ENCODE data around the gene LANCL2.
A peak's percentile ranks its signal among the peaks of the same experiment; 100 is the strongest.
"Not testable (repeated sequence)": the region's sequence is repeated elsewhere in the genome, so short reads cannot be mapped to it uniquely, and the experiment has no call there.

LANCL2 gene

DNA sequence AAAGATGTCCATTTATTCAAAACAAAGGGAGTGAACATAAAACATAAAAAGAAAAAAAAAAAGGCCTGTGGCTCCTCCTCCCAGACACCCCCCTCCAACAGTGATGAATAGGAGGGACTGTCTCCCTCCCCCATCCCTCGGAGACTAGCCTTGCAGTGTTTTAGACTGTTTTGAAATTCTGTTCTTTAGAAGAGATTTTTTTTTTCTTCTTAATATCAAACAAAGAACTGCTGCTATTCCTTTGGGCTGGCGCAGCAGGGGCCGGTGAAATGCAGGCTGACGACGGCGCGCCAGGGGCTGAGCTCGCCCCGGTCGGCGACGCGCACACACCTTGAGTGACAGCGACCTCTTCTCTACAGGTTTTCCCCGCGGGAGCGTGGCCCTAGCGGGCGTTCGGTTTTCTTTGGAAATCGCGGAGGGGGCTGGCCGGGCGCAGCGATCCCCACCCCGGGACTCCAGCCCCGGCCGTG, at the start of gene LANCL2:
TSS of gene LANCL2 (plus strand) at position 133 of the 470 bp plus-strand sequence. CDS start 689 bp downstream, outside the sequence.
- DNase-seq = peak; percentile 75

GRCh38 chr7:55325371-55325792, 39.8 kb upstream of the LANCL2 start:
- DNase-seq = no peak

DNA sequence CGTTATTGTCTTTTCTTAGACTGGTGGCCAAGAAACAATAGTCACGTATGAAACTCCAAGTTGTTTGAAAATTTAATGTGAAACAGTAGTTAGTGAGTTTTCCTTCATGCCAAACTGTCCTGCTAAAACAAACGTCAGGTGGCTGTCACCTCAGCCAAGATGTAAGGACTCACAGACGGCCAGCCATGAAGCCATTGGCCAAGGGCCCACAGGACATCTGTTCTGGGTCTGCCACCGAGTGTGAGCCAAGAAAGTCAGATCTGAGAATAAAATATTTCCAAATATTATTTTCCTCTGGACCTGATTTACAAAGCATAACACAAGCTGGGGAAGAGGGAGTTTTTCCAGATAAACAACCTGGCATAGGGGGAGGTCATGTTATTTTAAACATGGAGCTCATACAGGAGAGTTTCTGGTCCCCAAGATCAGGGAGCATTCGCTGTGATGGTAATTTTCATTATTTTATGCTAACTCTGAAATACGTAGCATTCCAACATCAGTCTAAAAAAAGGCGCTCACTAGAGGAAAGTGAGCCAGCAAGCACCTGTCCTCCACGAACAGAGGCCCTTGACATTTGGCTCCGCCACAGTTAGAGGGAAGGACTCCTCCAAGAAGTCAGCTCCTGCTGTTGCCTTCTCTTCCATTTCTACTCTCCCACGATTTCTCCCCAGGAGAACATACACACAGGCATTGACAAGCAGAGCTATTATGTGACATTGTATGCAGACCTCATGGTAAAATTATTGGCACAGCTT, 38.9 kb upstream of the LANCL2 start:
- no peak for DNase-seq

- no peak for DNase-seq
Observed at GRCh38 chr7:55326945-55327626, 38.1 kb upstream of the LANCL2 start.

DNA sequence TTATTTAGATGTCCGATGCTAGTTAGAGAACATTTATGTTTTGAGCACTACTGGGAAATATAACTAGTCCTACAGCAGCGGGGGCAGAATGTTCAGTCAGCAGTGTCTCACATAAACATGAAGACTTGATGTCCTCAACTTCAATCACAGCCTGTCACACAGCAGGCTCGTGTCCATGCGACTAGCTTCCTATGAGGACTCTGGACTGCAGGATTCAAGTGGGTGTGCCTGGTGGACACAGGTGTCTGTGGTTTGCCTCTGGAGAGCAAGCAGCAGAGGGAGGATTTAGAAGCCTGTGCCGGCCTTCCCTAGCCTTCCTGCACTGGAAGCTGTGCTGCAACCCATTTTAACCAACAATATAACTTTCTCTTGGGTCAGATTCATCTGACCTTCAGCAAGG, 30.0 kb upstream of the LANCL2 start:
- no peak for DNase-seq

- DNase-seq = no peak
Observed at GRCh38 chr7:55335786-55336185, 29.4 kb upstream of the LANCL2 start.

GRCh38 chr7:55336540-55336939, 28.6 kb upstream of the LANCL2 start:
- no peak for DNase-seq

- DNase-seq = no peak
Observed at GRCh38 chr7:55339033-55340000, 25.8 kb upstream of the LANCL2 start.

DNA sequence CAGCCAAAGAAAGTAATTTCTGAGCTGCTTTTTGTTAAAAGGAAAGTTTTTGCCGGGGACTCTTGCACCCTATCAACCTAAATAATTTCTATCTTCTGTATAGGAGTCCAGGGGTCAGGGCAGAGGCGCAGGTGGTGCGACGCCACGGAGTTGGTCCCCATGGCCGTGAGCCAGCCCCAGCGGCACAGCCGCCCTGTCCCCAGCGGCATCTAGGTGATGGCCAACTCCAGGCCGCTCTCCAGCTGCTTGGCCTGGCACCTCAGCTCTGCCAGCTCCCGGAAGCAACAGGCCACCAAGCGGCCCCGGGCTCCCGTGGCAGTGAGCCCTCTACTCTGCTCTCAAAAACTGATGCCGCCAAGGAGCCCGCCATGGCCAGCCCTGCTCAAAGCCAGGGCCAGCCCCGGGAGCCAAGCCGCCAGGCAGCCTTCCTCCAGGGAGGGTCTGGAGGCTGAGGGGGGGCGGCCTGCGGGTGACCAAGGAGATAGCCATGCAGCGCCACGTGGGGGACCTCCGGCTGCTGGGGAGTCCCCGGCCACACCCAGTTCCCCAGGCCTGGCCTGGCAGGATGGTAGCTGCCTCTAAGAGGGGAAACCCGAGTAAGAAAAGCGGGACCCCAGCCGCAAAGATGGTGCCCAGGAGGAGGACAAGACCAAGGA, 22.8 kb upstream of the LANCL2 start:
- no peak for DNase-seq

DNA sequence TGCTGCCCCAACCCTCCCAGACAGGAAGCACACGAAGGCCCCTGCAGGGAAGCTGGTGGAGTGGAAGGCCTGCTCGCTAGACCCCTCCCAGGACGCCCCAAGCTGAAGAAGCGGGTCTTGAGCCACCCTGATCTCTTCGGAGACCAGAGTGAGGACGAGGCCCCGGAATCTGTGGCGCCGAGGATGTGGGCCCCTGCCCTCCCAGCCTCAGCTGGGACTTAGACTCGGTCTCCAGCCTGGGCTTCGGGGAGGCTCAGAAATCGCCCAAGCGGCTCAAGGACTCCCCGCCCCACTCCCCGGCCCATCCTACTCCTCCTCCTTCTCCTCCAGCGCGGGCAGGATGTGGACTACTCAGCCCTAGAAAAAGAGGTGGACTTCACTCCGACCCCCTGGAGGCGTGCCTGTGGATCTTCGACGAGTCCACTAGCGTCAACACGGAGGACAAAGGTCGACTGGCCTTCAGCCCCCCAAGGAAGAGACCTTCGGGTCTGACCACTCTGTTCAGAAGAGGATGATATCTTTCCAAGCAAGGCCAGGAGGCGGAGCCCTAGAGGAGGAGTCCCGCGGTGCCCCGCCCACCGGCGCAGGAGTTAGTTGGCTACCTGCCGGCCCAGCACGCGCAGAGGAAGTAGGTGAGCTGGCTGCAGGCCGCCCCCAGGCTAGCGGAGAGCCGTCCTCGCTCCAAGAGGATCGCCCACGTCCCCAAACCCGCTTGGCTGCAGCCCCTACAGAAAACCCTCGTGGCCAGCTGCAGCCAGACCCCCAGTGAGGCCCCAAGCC, 21.9 kb upstream of the LANCL2 start:
- DNase-seq = no peak

- no peak for DNase-seq
Observed at GRCh38 chr7:55343860-55344606, 21.1 kb upstream of the LANCL2 start.

DNA sequence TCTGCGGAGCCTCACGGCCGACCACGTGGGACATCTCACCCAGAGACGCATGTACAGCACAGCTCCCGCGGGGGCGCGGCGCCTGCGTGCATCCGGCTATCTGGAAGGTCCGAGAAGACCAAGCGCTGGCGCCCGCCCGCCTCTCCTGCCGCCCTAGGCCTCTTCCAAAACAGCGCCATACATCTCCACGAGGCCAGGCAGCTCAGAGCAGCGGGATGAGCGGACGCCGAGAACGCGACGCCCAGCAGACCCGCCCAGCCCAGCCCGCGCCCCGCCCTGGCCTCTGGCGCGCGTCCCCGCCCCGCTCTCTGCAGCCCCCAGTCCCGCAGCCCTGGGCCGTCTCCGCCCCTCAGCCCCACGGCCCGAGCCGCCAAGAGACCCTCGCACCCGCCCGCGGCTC, 20.3 kb upstream of the LANCL2 start:
- no peak for DNase-seq

- DNase-seq = no peak
Observed at GRCh38 chr7:55345292-55345691, 19.8 kb upstream of the LANCL2 start.

- DNase-seq = no peak
Observed at GRCh38 chr7:55348502-55348901, 16.6 kb upstream of the LANCL2 start.

- no peak for DNase-seq
Observed at GRCh38 chr7:55349121-55349520, 16.0 kb upstream of the LANCL2 start.

DNA sequence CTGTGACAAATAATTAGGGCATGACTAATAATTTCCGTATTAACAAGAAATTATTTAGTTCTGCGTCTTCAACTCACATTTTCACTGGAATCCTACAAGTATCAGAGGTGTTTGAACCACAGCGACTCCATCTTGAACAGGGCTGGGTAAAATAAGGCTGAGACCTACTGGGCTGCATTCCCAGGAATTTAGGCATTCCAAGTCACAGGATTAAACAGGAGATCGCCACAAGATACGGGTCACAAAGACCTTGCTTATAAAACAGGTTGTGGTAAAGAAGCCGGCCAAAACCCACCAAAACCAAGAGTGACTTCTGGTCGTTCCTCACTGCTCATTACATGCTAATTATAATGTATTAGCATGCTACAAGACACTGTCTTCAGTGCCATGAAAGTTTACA, 14.9 kb upstream of the LANCL2 start:
- DNase-seq = no peak

DNA sequence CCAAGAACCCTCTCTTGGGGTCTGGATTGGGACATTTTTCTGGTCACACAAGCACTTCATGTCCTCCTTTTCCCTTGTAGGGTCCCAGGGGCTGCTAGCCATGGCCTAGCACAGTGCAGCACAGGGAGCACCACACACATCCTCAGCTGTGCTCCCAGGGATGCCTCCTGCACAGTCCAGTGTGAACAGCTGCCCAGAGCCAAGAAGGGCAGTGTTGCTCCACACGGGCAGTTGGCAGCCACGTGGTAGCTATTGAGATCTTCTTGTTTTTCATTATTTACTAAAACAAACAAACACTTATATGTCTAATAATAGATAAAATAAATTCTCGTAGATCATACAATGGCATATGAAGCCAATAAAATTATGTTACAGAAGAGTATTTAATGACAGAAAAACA, 13.9 kb upstream of the LANCL2 start:
- no peak for DNase-seq

DNA sequence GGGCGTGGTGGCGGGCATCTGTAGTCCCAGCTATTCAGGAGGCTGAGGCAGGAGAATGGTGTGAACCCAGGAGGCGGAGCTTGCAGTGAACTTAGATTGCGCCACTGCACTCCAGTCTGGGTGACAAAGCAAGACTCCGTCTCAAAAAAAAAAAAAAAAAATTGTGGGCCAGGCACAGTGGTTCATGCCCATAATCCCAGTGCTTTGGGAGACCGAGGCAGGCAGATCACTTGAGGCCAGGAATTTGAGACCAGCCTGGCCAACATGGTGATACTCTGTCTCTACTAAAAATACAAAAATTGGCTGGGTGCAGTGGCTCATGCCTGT, 12.2 kb upstream of the LANCL2 start:
- not testable (repeated sequence) for DNase-seq

DNA sequence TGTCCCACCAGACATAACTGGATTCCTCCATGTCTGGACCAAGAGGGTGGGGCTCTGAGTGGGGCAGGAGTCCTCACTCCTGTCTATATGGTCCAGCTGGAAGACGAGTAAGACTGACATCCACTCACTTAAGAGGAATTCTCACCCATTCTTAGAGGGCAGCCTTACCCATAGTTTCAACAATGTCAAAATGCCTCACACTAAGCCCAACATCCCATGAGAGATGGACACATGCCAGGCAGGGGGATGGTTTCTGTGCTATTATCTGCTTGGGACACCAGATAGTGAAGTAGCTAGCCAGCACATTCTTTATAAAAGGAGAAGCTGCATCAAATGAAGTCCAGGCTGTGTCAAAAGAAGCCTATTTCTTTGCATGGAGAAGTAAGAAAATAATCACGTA, 4.7 kb upstream of the LANCL2 start:
- peak; percentile 36 for DNase-seq

DNA sequence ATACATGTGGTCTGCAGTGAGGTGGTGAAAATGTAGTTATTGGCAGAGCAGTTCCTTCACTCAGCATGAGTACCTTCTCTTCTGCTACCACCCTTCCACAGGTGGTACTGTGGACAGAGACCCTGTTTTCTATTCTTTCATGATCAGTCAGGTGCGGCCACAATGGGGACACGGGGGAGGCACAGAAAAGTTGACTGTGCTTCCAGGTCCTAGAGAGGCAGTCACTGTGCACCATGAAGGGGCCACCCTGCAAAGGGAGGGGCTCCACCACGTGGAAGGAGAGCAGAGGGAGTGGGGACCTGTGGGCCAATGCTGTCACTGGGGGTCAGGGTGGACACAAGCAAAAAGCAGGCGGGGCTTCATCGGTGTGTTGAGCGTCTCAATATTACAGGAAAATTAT, 3.6 kb upstream of the LANCL2 start:
- no peak for DNase-seq

GRCh38 chr7:55362927-55363326, 2.2 kb upstream of the LANCL2 start:
- DNase-seq = no peak

All from hematopoietic multipotent progenitor cell treated with erythropoietin and hydrocortisone succinate and interleukin-3 and kit ligand, for 4 days (in vitro differentiated cells).